CD8-positive, alpha-beta memory T cell (primary cell): Measurements from ENCODE around the gene UNC45A. TPM values are rescaled to one million over a fixed set of nuclear protein-coding genes. Genes with fewer than 3 reads are reported as not detected.

Experiments
- CTCF ChIA-PET: fragments of 350-600 bp; sonication (Branson Sonifier 250); formaldehyde crosslinking; loops from one replicate; lab custom pipeline; 2021; ENCODE audit warnings: antibody characterized with exemption; lab: Charles Lee
- POLR2A ChIA-PET: fragments of 350-600 bp; sonication (Branson Sonifier 250); formaldehyde crosslinking; loops from one replicate; lab custom pipeline; 2021; ENCODE audit warnings: antibody characterized with exemption; lab: Charles Lee
- DNase-seq, 5 donors: peaks; one replicate each; pipeline versions ENCODE4 v3.0.0 to v3.0.0-alpha.2; 2020 to 2022; ENCODE audit warnings: mixed read lengths in 1 of 5
- H3K27ac ChIP-seq: one replicate; pipeline ENCODE4 v1.7.0; 2013; ENCODE audit warnings: low read depth, mild to moderate bottlenecking, low read length, moderate library complexity
- H3K27me3 ChIP-seq: 2 replicates; pipeline ENCODE4 v1.7.0; 2013; ENCODE audit warnings: low read length, mild to moderate bottlenecking; ENCODE audit not compliant: insufficient read depth, poor library complexity, severe bottlenecking
- H3K36me3 ChIP-seq: 2 replicates; pipeline ENCODE4 v1.7.0; 2013; ENCODE audit warnings: mild to moderate bottlenecking, low read length, moderate library complexity; ENCODE audit not compliant: insufficient read depth
- H3K4me1 ChIP-seq: 2 replicates; pipeline ENCODE4 v1.7.0; 2013; ENCODE audit warnings: mild to moderate bottlenecking, low read length, moderate library complexity; ENCODE audit not compliant: insufficient read depth
- H3K4me3 ChIP-seq: 2 replicates; pipeline ENCODE4 v1.7.0; 2013; ENCODE audit warnings: mild to moderate bottlenecking, low read length
- H3K9me3 ChIP-seq: 2 replicates; pipeline ENCODE4 v1.7.0; 2013; ENCODE audit warnings: mild to moderate bottlenecking, low read length
- H3K27ac Mint-ChIP-seq, 8 donors: one replicate each; pipeline ENCODE4 v1.8.0; 2020 to 2021; ENCODE audit warnings: mixed read lengths in 8 of 8, mild to moderate bottlenecking in 6 of 8, inconsistent platforms in 3 of 8, moderate library complexity in 3 of 8
- H3K27me3 Mint-ChIP-seq, 2 donors: one replicate each; pipeline ENCODE4 v1.8.0; 2020 to 2021; ENCODE audit warnings: mixed read lengths in 2 of 2, mild to moderate bottlenecking in 1 of 2, moderate library complexity in 1 of 2
- H3K36me3 Mint-ChIP-seq, 3 donors: one replicate each; pipeline ENCODE4 v1.8.0; 2020 to 2021; ENCODE audit warnings: mixed read lengths in 3 of 3, inconsistent platforms in 1 of 3, mild to moderate bottlenecking in 1 of 3
- H3K4me1 Mint-ChIP-seq, 3 donors: one replicate each; pipeline ENCODE4 v1.8.0; 2020 to 2021; ENCODE audit warnings: mixed read lengths in 3 of 3, inconsistent platforms in 1 of 3, mild to moderate bottlenecking in 1 of 3
- H3K4me3 Mint-ChIP-seq, 7 donors: one replicate each; pipeline ENCODE4 v1.8.0; 2020 to 2021; ENCODE audit warnings: mixed read lengths in 7 of 7, mild to moderate bottlenecking in 6 of 7, moderate library complexity in 4 of 7, inconsistent platforms in 2 of 7
- H3K9me3 Mint-ChIP-seq, 5 donors: one replicate each; pipeline ENCODE4 v1.8.0; 2020 to 2022; ENCODE audit warnings: mixed read lengths in 5 of 5, mild to moderate bottlenecking in 3 of 5, moderate library complexity in 2 of 5, inconsistent platforms in 1 of 5
- polyA plus RNA-seq: library from polyadenylated mRNA; unstranded; fragments of 300-500 nt; fragmentation: Illumina TruSeq; gene quantifications from one replicate; pipeline ENCODE4 v1.2.3, GENCODE V29; 2021
- total RNA-seq, 2 experiments: library from RNA; stranded (reverse); gene quantifications; one replicate each; pipeline ENCODE4 v1.2.3, GENCODE V29; 2021

UNC45A gene
- total and polyA plus RNA-seq, 3 experiments from 2014 or later = 68.6 to 78.2 (median 74.6) TPM

DNA sequence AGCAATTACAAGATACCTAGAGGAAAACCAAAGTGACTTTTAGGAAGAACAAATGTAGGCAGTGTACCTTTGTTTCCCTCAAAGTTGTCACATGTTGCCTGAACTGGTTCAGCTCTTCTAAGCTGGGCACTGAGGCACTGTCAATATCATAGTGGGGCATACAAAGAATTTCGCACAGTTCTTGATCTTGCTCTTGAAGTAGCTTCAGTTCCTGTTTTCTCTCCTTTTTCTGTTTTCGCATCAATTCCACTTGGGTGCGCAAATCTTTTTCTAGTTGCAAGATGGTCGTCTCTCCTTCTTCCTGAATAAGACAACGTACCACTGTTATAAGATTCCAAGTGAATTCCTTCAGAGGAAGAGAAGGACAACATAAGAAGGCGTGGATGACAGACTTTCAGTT, 46.6 kb downstream of the UNC45A start:
- Histone ChIP-seq H3K4me3 (no peak overlapping the region), H3K4me1 (no peaks in the 10 kb centered on the region), H3K9me3 (no peaks in the 10 kb centered on the region), H3K36me3 (peaks cover 4% of the 10 kb centered on the region), H3K27ac (no peak overlapping the region), H3K27me3 (no peaks in the 10 kb centered on the region)
- ChIA-PET CTCF (interaction anchor here (3.8 kb wide), 1 partner anchor 25 kb away, joined by 16 read pairs; no protein-coding TSS in a partner anchor), POLR2A (no interaction called here)
- Mint-ChIP-seq H3K9me3 (no peaks in the 10 kb centered on the region), H3K27ac (no peak overlapping the region), H3K27me3 (no peaks in the 10 kb centered on the region), H3K36me3 (peaks cover 0 to 25% (median 10%) of the 10 kb centered on the region in 3 donors), H3K4me1 (peaks cover 0 to 5% (median 2%) of the 10 kb centered on the region in 3 donors), H3K4me3 (no peak overlapping the region)
- no peak for DNase-seq

- Mint-ChIP-seq H3K4me1 (peaks cover 3 to 9% (median 4%) of the 10 kb centered on the region in 3 donors), H3K27me3 (no peaks in the 10 kb centered on the region), H3K36me3 (peaks cover 0 to 23% (median 10%) of the 10 kb centered on the region in 3 donors), H3K4me3 (no peak overlapping the region), H3K9me3 (no peaks in the 10 kb centered on the region), H3K27ac (no peak overlapping the region)
- Histone ChIP-seq H3K36me3 (peaks cover 4% of the 10 kb centered on the region), H3K4me3 (no peak overlapping the region), H3K4me1 (no peaks in the 10 kb centered on the region), H3K9me3 (no peaks in the 10 kb centered on the region), H3K27me3 (no peaks in the 10 kb centered on the region), H3K27ac (no peak overlapping the region)
- no peak for DNase-seq
- ChIA-PET POLR2A (no interaction called here), CTCF (interaction anchor here (1.6 to 3.8 kb wide), 2 partner anchors 25 kb away, joined by 3 to 16 read pairs; no protein-coding TSS in a partner anchor)
Observed at GRCh38 chr15:90982135-90982534, 47.0 kb downstream of the UNC45A start.

GRCh38 chr15:90986790-90987507, 51.9 kb downstream of the UNC45A start:
- H3K4me3 ChIP-seq = no peak overlapping the region
- ChIA-PET CTCF (interaction anchor here (0.9 to 1.6 kb wide), 4 partner anchors 37 to 339 kb away, joined by 3 to 5 read pairs (median 4); no protein-coding TSS in a partner anchor), POLR2A (no interaction called here)
- H3K9me3 ChIP-seq = no peaks in the 10 kb centered on the region
- Mint-ChIP-seq H3K9me3 (no peaks in the 10 kb centered on the region), H3K36me3 (peaks cover 0 to 5% (median 0%) of the 10 kb centered on the region in 3 donors), H3K27ac (peak overlapping the region in 1 of 8 donors; percentile 60), H3K4me1 (peaks cover 18 to 34% (median 21%) of the 10 kb centered on the region in 3 donors), H3K4me3 (peak overlapping the region in 1 of 7 donors; percentile 40), H3K27me3 (no peaks in the 10 kb centered on the region)
- no peak overlapping the region for H3K27ac ChIP-seq
- peaks cover 4% of the 10 kb centered on the region for H3K36me3 ChIP-seq
- no peaks in the 10 kb centered on the region for H3K27me3 ChIP-seq
- DNase-seq = no peak
- H3K4me1 ChIP-seq = peaks cover 4% of the 10 kb centered on the region

GRCh38 chr15:90987561-90988141, 52.6 kb downstream of the UNC45A start:
- Histone ChIP-seq H3K36me3 (peaks cover 4% of the 10 kb centered on the region), H3K4me3 (no peak overlapping the region), H3K4me1 (peaks cover 4% of the 10 kb centered on the region), H3K27ac (no peak overlapping the region), H3K9me3 (no peaks in the 10 kb centered on the region), H3K27me3 (no peaks in the 10 kb centered on the region)
- POLR2A ChIA-PET = no interaction called here
- no peaks in the 10 kb centered on the region for H3K27me3 Mint-ChIP-seq
- peaks cover 23 to 40% (median 27%) of the 10 kb centered on the region in 3 donors for H3K4me1 Mint-ChIP-seq
- CTCF ChIA-PET = interaction anchor here (1.3 kb wide), 1 partner anchor 56 kb away, joined by 4 read pairs; no protein-coding TSS in a partner anchor
- H3K9me3 Mint-ChIP-seq = no peaks in the 10 kb centered on the region
- no peak overlapping the region for H3K4me3 Mint-ChIP-seq
- DNase-seq = no peak
- H3K36me3 Mint-ChIP-seq = peaks cover 0 to 3% (median 0%) of the 10 kb centered on the region in 3 donors
- H3K27ac Mint-ChIP-seq = peak overlapping the region in 3 of 8 donors; percentile 1 to 87 (median 52)

GRCh38 chr15:90988296-90988695, 53.2 kb downstream of the UNC45A start:
- peaks cover 2% of the 10 kb centered on the region for H3K36me3 ChIP-seq
- no peaks in the 10 kb centered on the region for H3K27me3 Mint-ChIP-seq
- H3K27ac ChIP-seq = peak overlapping the region; percentile 12
- H3K9me3 ChIP-seq = no peaks in the 10 kb centered on the region
- peak overlapping the region in 6 of 8 donors; percentile 1 to 82 (median 55) for H3K27ac Mint-ChIP-seq
- H3K4me3 ChIP-seq = no peak overlapping the region
- no peak for DNase-seq
- CTCF ChIA-PET = no interaction called here
- H3K9me3 Mint-ChIP-seq = no peaks in the 10 kb centered on the region
- POLR2A ChIA-PET = no interaction called here
- peak overlapping the region; percentile 4 to 48 (median 22) for H3K4me3 Mint-ChIP-seq
- H3K4me1 ChIP-seq = peaks cover 5% of the 10 kb centered on the region
- H3K27me3 ChIP-seq = no peaks in the 10 kb centered on the region
- H3K4me1 Mint-ChIP-seq = peaks cover 24 to 47% (median 32%) of the 10 kb centered on the region in 3 donors
- H3K36me3 Mint-ChIP-seq = no peaks in the 10 kb centered on the region

DNA sequence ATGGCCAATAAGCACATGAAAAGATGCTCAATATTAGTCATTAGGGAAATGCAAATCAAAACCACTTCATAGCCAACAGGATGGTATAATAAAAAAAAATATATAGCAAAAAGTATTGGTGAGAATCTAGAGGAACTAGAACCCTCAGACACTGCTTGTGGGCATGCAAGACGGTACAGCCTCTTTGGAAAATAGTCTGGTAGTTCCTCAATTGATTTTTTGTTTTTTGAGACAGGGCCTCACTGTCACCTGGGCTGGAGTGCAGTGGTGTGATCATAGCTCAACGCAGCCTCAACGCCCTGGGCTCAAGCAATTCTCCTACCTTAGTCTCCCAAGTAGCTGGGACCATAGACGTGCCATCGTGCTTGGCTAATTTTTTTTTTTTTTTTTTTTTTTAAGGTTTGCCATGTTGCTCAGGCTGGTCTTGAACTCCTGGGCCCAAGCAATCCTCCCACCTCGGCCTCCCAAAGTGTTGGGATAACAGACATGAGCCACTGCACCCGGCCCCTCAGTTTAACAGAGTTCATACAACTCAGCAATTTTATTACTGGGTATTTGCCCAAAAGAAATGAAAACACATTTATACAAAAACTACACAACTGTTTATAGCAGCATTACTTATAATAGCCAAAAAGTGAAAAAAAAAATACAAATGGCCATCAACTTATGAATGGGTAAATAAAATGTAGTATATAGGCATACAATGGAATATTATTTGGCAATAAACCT, 54.1 kb downstream of the UNC45A start:
- ChIA-PET POLR2A (no interaction called here), CTCF (no interaction called here)
- H3K36me3 ChIP-seq = no peaks in the 10 kb centered on the region
- H3K27ac Mint-ChIP-seq = peak overlapping the region in 1 of 8 donors; percentile 82
- H3K36me3 Mint-ChIP-seq = peaks cover 0 to 3% (median under 1%) of the 10 kb centered on the region in 3 donors
- peak overlapping the region; percentile 24 for H3K27ac ChIP-seq
- no peak overlapping the region for H3K4me3 ChIP-seq
- H3K9me3 ChIP-seq = no peaks in the 10 kb centered on the region
- peaks cover 9% of the 10 kb centered on the region for H3K4me1 ChIP-seq
- peaks cover 29 to 53% (median 37%) of the 10 kb centered on the region in 3 donors for H3K4me1 Mint-ChIP-seq
- H3K4me3 Mint-ChIP-seq = peak overlapping the region in 5 of 7 donors; percentile 4 to 48 (median 26)
- DNase-seq = no peak
- H3K9me3 Mint-ChIP-seq = no peaks in the 10 kb centered on the region
- H3K27me3 Mint-ChIP-seq = no peaks in the 10 kb centered on the region
- no peaks in the 10 kb centered on the region for H3K27me3 ChIP-seq

- Histone ChIP-seq H3K27ac (no peak overlapping the region), H3K4me3 (no peak overlapping the region), H3K9me3 (no peaks in the 10 kb centered on the region), H3K4me1 (peaks cover 16% of the 10 kb centered on the region), H3K27me3 (no peaks in the 10 kb centered on the region), H3K36me3 (no peaks in the 10 kb centered on the region)
- ChIA-PET CTCF (no interaction called here), POLR2A (interaction anchor here (0.6 to 0.7 kb wide), 2 partner anchors 11 to 507 kb away, joined by 4 read pairs; no protein-coding TSS in a partner anchor)
- no peak overlapping the region for H3K27ac Mint-ChIP-seq
- H3K9me3 Mint-ChIP-seq = no peaks in the 10 kb centered on the region
- DNase-seq = no peak
- peaks cover 0 to 10% (median 2%) of the 10 kb centered on the region in 3 donors for H3K36me3 Mint-ChIP-seq
- peaks cover 36 to 60% (median 45%) of the 10 kb centered on the region in 3 donors for H3K4me1 Mint-ChIP-seq
- no peaks in the 10 kb centered on the region for H3K27me3 Mint-ChIP-seq
- peak overlapping the region in 1 of 7 donors; percentile 49 for H3K4me3 Mint-ChIP-seq
Observed at GRCh38 chr15:90990446-90990845, 55.4 kb downstream of the UNC45A start.
